GM21390 (cell line): ENCODE data around the gene ARHGEF39.
"Not testable (repeated sequence)": the region's sequence is repeated elsewhere in the genome, so short reads cannot be mapped to it uniquely, and the experiment has no call there.

Source experiments
- ATAC-seq: cut with Tn5 transposase; IDR thresholded peaks from one replicate; pipeline ENCODE4 v1.9.1; 2021; ENCODE audit not compliant: unreplicated experiment

ARHGEF39 gene

GRCh38 chr9:35653611-35654010, 11.4 kb downstream of the ARHGEF39 start:
- no peak for ATAC-seq

GRCh38 chr9:35652829-35653209, 12.2 kb downstream of the ARHGEF39 start:
- no peak for ATAC-seq

- ATAC-seq = no peak
Measured at GRCh38 chr9:35651956-35652828, 12.8 kb downstream of the ARHGEF39 start.

GRCh38 chr9:35650341-35651158, 14.4 kb downstream of the ARHGEF39 start, which contains the start of gene SIT1:
Gene SIT1 (minus strand): TSS chr9:35650931. CDS start chr9:35650853, 78 bp downstream.
- ATAC-seq = no peak

GRCh38 chr9:35649431-35650340, 15.3 kb downstream of the ARHGEF39 start:
- ATAC-seq = no peak

GRCh38 chr9:35646533-35647265, 18.3 kb downstream of the ARHGEF39 start:
- peak; percentile 86 for ATAC-seq

- no peak for ATAC-seq
Measured at GRCh38 chr9:35646153-35646532, 18.9 kb downstream of the ARHGEF39 start.

- ATAC-seq = not testable (repeated sequence)
Measured at GRCh38 chr9:35645736-35646135, 19.3 kb downstream of the ARHGEF39 start.

- ATAC-seq = no peak
Measured at GRCh38 chr9:35643046-35643445, 21.9 kb downstream of the ARHGEF39 start.

- ATAC-seq = not testable (repeated sequence)
Measured at GRCh38 chr9:35641478-35641877, 23.5 kb downstream of the ARHGEF39 start.

GRCh38 chr9:35640431-35640830, 24.6 kb downstream of the ARHGEF39 start:
- not testable (repeated sequence) for ATAC-seq

- no peak for ATAC-seq
Measured at GRCh38 chr9:35639631-35640030, 25.4 kb downstream of the ARHGEF39 start.

GRCh38 chr9:35639225-35639624, 25.8 kb downstream of the ARHGEF39 start:
- not testable (repeated sequence) for ATAC-seq

GRCh38 chr9:35638751-35639150, 26.2 kb downstream of the ARHGEF39 start:
- not testable (repeated sequence) for ATAC-seq

GRCh38 chr9:35637427-35637955, 27.5 kb downstream of the ARHGEF39 start:
- ATAC-seq = not testable (repeated sequence)

- not testable (repeated sequence) for ATAC-seq
Measured at GRCh38 chr9:35636877-35637246, 28.1 kb downstream of the ARHGEF39 start.

GRCh38 chr9:35636135-35636876, 28.7 kb downstream of the ARHGEF39 start:
- no peak for ATAC-seq

GRCh38 chr9:35635730-35636129, 29.3 kb downstream of the ARHGEF39 start:
- no peak for ATAC-seq

- ATAC-seq = no peak
Measured at GRCh38 chr9:35629597-35629996, 35.4 kb downstream of the ARHGEF39 start.
